Chondrocyte (in vitro differentiated cells): ENCODE measurements around the gene SLC35G2. TPM values are rescaled to one million over a fixed set of nuclear protein-coding genes. Genes with fewer than 3 reads are reported as not detected.

Experiments used
- DNase-seq: peaks from one replicate; pipeline ENCODE4 v3.0.0; 2021; ENCODE audit warnings: mixed read lengths, low spot score
- H3K27ac Mint-ChIP-seq: one replicate; pipeline ENCODE4 v1.8.0; 2021; ENCODE audit warnings: mild to moderate bottlenecking, moderate library complexity, mixed read lengths; ENCODE audit not compliant: unreplicated experiment
- H3K27me3 Mint-ChIP-seq: 2 replicates; pipeline ENCODE4 v1.8.0; 2021; ENCODE audit warnings: low read depth, mixed read lengths
- H3K36me3 Mint-ChIP-seq: 2 replicates; pipeline ENCODE4 v1.8.0; 2021; ENCODE audit warnings: low read depth, mixed read lengths
- H3K4me1 Mint-ChIP-seq: 2 replicates; pipeline ENCODE4 v1.8.0; 2021; ENCODE audit warnings: low read depth, mild to moderate bottlenecking, mixed read lengths
- H3K4me3 Mint-ChIP-seq: one replicate; pipeline ENCODE4 v1.8.0; 2021; ENCODE audit warnings: mild to moderate bottlenecking, moderate library complexity, mixed read lengths; ENCODE audit not compliant: unreplicated experiment
- H3K9me3 Mint-ChIP-seq: 2 replicates; pipeline ENCODE4 v1.8.0; 2021; ENCODE audit warnings: low read depth, mixed read lengths
- CTCF ChIP-seq: fragments of 200-600 bp; sonication (generic); IDR thresholded peaks from 2 replicates; pipeline ENCODE4 v1.5.0; 2021; ENCODE audit warnings: antibody characterized with exemption, mild to moderate bottlenecking, moderate library complexity
- total RNA-seq: library from RNA; stranded (reverse); gene quantifications from 3 replicates; pipeline ENCODE4 v1.2.1, GENCODE V29; 2021

The SLC35G2 gene
- total RNA-seq, 1 donor from 2014 or later: 3.8 TPM

GRCh38 chr3:136839556-136839931 is 20.6 kb downstream of the SLC35G2 start:
- H3K36me3 Mint-ChIP-seq: peaks cover 5% of the 10 kb centered on the region
- no peak overlapping the region for H3K4me3 Mint-ChIP-seq
- no peak for DNase-seq
- TF ChIP-seq CTCF: no peak
- peaks cover 38% of the 10 kb centered on the region for H3K4me1 Mint-ChIP-seq
- H3K27ac Mint-ChIP-seq: peak overlapping the region; percentile 33
- H3K9me3 Mint-ChIP-seq: no peaks in the 10 kb centered on the region
- H3K27me3 Mint-ChIP-seq: no peaks in the 10 kb centered on the region

GRCh38 chr3:136840252-136840651 is 21.3 kb downstream of the SLC35G2 start:
- H3K36me3 Mint-ChIP-seq: peaks cover 5% of the 10 kb centered on the region
- no peaks in the 10 kb centered on the region for H3K27me3 Mint-ChIP-seq
- peak overlapping the region; percentile 17 for H3K27ac Mint-ChIP-seq
- peaks cover 38% of the 10 kb centered on the region for H3K4me1 Mint-ChIP-seq
- no peak overlapping the region for H3K4me3 Mint-ChIP-seq
- no peaks in the 10 kb centered on the region for H3K9me3 Mint-ChIP-seq
- TF ChIP-seq CTCF: no peak
- DNase-seq: no peak

GRCh38 chr3:136842294-136842693 is 23.4 kb downstream of the SLC35G2 start:
- TF ChIP-seq CTCF: no peak
- Mint-ChIP-seq H3K27me3 (no peaks in the 10 kb centered on the region), H3K9me3 (no peaks in the 10 kb centered on the region), H3K36me3 (peaks cover 5% of the 10 kb centered on the region), H3K4me1 (peaks cover 19% of the 10 kb centered on the region), H3K27ac (no peak overlapping the region), H3K4me3 (no peak overlapping the region)
- DNase-seq: no peak

- H3K4me3 Mint-ChIP-seq: no peak overlapping the region
- DNase-seq: no peak
- H3K4me1 Mint-ChIP-seq: peaks cover 3% of the 10 kb centered on the region
- no peak overlapping the region for H3K27ac Mint-ChIP-seq
- H3K27me3 Mint-ChIP-seq: no peaks in the 10 kb centered on the region
- H3K36me3 Mint-ChIP-seq: peaks cover 5% of the 10 kb centered on the region
- no peak for TF ChIP-seq CTCF
- no peaks in the 10 kb centered on the region for H3K9me3 Mint-ChIP-seq
Observed at GRCh38 chr3:136844724-136845123, 25.8 kb downstream of the SLC35G2 start.

- no peak for TF ChIP-seq CTCF
- no peak for DNase-seq
- Mint-ChIP-seq H3K36me3 (no peaks in the 10 kb centered on the region), H3K9me3 (peaks cover 2% of the 10 kb centered on the region), H3K27me3 (no peaks in the 10 kb centered on the region), H3K4me3 (no peak overlapping the region), H3K4me1 (no peaks in the 10 kb centered on the region), H3K27ac (no peak overlapping the region)
Observed at GRCh38 chr3:136852180-136852579, 33.3 kb downstream of the SLC35G2 start.
